ENCODE measurements around the gene TCEA3. TPM values are rescaled to one million over a fixed set of nuclear protein-coding genes. Genes with fewer than 3 reads are reported as not detected.

Gene TCEA3
- total and polyA plus RNA-seq, 10 of the 15 experiments (the other 5 are each of a cell fraction or from before 2014, with no cell fraction given), result 0.06 to 0.23 (median 0.08) TPM; not detected in 7

DNA sequence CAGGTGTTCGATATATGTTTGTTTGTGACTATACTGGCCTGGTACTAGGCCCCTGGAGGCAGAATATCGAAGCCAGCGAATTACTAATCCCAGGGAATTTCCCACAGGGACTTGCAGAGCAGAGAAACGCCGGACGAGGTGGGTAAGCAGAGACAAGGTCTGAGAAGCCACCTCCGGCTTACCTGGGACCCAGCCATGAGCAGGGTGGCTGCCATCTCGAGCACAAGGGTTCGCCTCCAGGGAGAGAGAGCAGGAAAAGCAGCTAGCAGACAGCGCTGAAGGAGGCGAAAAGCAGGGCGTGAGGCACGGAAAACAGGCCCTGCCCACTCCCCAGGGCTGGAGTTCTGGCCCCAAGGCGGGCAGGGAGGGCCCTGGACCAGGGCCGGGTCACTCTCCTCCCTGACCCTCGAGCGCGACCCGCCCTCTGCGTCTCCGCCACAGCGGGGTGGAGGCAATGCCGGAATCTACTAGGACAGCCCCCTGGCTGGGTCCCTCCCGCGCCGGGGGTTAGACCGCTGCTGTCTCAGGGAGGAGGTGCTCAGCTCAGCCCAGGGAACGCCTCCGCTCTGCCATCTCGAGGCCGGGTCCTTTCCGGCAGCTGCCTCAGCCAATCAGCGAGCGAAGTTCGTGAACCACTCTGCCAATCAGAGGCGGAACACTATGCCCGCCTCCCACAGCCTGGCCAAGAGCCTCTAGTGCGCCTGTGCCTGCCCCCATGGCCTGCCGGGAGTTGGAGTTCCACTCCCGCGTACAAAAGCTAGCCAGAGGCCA is 56.6 kb downstream of the TCEA3 start (continued):
- TF ChIP-seq IRF5 (IDR thresholded peaks at IDR 0.05; ENCODE audit: borderline replicate concordance), result no peak
- TF ChIP-seq, protein P1, sequence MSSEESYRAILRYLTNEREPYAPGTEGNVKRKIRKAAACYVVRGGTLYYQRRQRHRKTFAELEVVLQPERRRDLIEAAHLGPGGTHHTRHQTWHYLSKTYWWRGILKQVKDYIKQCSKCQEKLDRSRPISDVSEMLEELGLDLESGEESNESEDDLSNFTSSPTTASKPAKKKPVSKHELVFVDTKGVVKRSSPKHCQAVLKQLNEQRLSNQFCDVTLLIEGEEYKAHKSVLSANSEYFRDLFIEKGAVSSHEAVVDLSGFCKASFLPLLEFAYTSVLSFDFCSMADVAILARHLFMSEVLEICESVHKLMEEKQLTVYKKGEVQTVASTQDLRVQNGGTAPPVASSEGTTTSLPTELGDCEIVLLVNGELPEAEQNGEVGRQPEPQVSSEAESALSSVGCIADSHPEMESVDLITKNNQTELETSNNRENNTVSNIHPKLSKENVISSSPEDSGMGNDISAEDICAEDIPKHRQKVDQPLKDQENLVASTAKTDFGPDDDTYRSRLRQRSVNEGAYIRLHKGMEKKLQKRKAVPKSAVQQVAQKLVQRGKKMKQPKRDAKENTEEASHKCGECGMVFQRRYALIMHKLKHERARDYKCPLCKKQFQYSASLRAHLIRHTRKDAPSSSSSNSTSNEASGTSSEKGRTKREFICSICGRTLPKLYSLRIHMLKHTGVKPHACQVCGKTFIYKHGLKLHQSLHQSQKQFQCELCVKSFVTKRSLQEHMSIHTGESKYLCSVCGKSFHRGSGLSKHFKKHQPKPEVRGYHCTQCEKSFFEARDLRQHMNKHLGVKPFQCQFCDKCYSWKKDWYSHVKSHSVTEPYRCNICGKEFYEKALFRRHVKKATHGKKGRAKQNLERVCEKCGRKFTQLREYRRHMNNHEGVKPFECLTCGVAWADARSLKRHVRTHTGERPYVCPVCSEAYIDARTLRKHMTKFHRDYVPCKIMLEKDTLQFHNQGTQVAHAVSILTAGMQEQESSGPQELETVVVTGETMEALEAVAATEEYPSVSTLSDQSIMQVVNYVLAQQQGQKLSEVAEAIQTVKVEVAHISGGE (CRISPR knock-in tag; IDR thresholded peaks at IDR 0.05), result no peak
- no peak for TF ChIP-seq PML (IDR thresholded peaks at IDR 0.05; ENCODE audit: low read length)
- no peak for TF ChIP-seq WRNIP1 (IDR thresholded peaks at IDR 0.05; ENCODE audit: borderline replicate concordance, low read depth, low read length)
- TF ChIP-seq PBX3 (IDR thresholded peaks at IDR 0.05; ENCODE audit: insufficient replicate concordance, low read depth, low read length), result peak; percentile 95
- TF ChIP-seq NKRF (conservative IDR thresholded peaks at IDR 0.05), result peak; percentile 74
- TF ChIP-seq SIX5 (IDR thresholded peaks at IDR 0.05; ENCODE audit: low read depth, low read length, severe bottlenecking), result peak; percentile 88
- TF ChIP-seq NR2F1 (conservative IDR thresholded peaks at IDR 0.05), result peak; percentile 76
- no peak for TF ChIP-seq PAX8 (IDR thresholded peaks at IDR 0.05)
- 0 out of 2 replicates have a peak, but pooled peaks have one; percentile 42 for TF ChIP-seq EED (IDR thresholded peaks at IDR 0.05; ENCODE audit: low read depth)
- TF ChIP-seq HDGF (IDR thresholded peaks at IDR 0.05), result peak; percentile 92
- TF ChIP-seq NRF1 (conservative IDR thresholded peaks at IDR 0.05; ENCODE audit: low read depth, low read length), result peak; percentile 74
- TF ChIP-seq ZNF24 (IDR thresholded peaks at IDR 0.05), result no peak
- peak; percentile 54 for TF ChIP-seq GATAD2B (conservative IDR thresholded peaks at IDR 0.05; ENCODE audit: low read depth)
- peak; percentile 82 for TF ChIP-seq FOS (IDR thresholded peaks at IDR 0.05; ENCODE audit: borderline replicate concordance, extremely low read depth, insufficient read length)
- TF ChIP-seq SMARCA5 (IDR thresholded peaks at IDR 0.05), result 0 out of 2 replicates have a peak, but pooled peaks have one; percentile 63
- TF ChIP-seq POLR2AphosphoS2 (IDR thresholded peaks at IDR 0.05; ENCODE audit: low read depth, low read length), result no peak
